ENCODE results near the gene DAG1. TPM values are rescaled to one million over a fixed set of nuclear protein-coding genes. Genes with fewer than 3 reads are reported as not detected.

The DAG1 gene
- total RNA-seq, 1 experiment from 2014 or later, result 93.0 TPM

DNA sequence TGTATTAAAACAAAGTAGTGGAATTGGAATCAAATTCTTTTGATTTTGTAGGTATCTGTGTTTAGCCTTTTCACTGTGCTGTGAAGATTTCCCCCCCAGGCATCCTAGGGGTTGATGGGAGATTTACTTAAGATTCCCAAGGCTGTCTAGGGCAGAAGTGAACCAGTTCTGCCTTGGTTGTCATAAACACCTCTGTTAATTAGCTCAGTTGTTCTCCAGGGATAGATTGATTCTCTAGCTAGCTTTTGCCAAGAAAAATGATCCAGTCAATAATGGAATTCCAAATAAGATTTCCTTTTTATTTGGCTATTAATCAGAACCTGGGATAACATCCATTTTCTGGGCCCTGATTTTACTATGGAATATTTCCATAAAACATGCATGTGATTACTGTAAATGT lies 12.7 kb downstream of the DAG1 start:
- Histone ChIP-seq H3K14ac (ENCODE audit: insufficient read depth, low read length) (no peak overlapping the region), H4K8ac (replicated peaks; ENCODE audit: insufficient read length, low read depth, low read length) (no peak overlapping the region), H3T11ph (ENCODE audit: low read length) (no peak overlapping the region), H3K79me2 (ENCODE audit: insufficient read depth, low read length) (peaks cover 9% of the 10 kb centered on the region; the same call in 1 of the 2 replicates), H2BK20ac (ENCODE audit: low read depth, low read length, poor library complexity, severe bottlenecking) (no peak overlapping the region), H2AK5ac (ENCODE audit: insufficient read length, low read length) (no peak overlapping the region), H2BK120ac (ENCODE audit: low read depth, low read length, poor library complexity, severe bottlenecking) (no peak overlapping the region), H2BK12ac (ENCODE audit: insufficient read length, low read depth, low read length) (no peak overlapping the region), H3K56ac (ENCODE audit: insufficient read length, low read depth, low read length) (no peak overlapping the region), H3K23ac (ENCODE audit: insufficient read length, low read depth, low read length) (no peak overlapping the region), H4K20me1 (ENCODE audit: control insufficient read depth, insufficient read depth, insufficient read length) (peaks cover 4% of the 10 kb centered on the region), H4K91ac (ENCODE audit: insufficient read length, low read depth, low read length) (no peak overlapping the region), H4K5ac (ENCODE audit: insufficient read length, low read depth, low read length) (no peak overlapping the region), H3K4me2 (ENCODE audit: insufficient read depth, insufficient read length, low read length) (no peak overlapping the region), H3K79me1 (ENCODE audit: insufficient read depth, low read depth, low read length, poor library complexity, severe bottlenecking) (peaks cover 2% of the 10 kb centered on the region), H3K9ac (ENCODE audit: extremely low read depth, insufficient read length, low read length) (no peak overlapping the region), H3K4ac (ENCODE audit: low read depth, low read length) (no peak overlapping the region), H3K18ac (ENCODE audit: insufficient read length, low read depth, low read length) (no peak overlapping the region), H2BK5ac (ENCODE audit: insufficient read length, low read length) (no peak overlapping the region), H3K23me2 (ENCODE audit: insufficient read length, low read depth, low read length, poor library complexity, severe bottlenecking) (peaks cover 2% of the 10 kb centered on the region), H3K9me3 (ENCODE audit: control insufficient read depth, low read depth, low read length) (no peaks in the 10 kb centered on the region), H3K4me1 (ENCODE audit: insufficient read depth, low read length) (no peaks in the 10 kb centered on the region), H2BK15ac (ENCODE audit: low read depth, low read length) (no peak overlapping the region), H3K27ac (ENCODE audit: insufficient read length, low read depth, low read length) (no peak overlapping the region), H2AFZ (ENCODE audit: low read length) (no peak overlapping the region), H3K27me3 (ENCODE audit: insufficient read depth, low read length) (no peaks in the 10 kb centered on the region)
- no peak overlapping the region; a peak in 1 of 7 replicates for H3K27ac Mint-ChIP-seq
- TF ChIP-seq, protein P1, sequence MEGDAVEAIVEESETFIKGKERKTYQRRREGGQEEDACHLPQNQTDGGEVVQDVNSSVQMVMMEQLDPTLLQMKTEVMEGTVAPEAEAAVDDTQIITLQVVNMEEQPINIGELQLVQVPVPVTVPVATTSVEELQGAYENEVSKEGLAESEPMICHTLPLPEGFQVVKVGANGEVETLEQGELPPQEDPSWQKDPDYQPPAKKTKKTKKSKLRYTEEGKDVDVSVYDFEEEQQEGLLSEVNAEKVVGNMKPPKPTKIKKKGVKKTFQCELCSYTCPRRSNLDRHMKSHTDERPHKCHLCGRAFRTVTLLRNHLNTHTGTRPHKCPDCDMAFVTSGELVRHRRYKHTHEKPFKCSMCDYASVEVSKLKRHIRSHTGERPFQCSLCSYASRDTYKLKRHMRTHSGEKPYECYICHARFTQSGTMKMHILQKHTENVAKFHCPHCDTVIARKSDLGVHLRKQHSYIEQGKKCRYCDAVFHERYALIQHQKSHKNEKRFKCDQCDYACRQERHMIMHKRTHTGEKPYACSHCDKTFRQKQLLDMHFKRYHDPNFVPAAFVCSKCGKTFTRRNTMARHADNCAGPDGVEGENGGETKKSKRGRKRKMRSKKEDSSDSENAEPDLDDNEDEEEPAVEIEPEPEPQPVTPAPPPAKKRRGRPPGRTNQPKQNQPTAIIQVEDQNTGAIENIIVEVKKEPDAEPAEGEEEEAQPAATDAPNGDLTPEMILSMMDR (conservative IDR thresholded peaks at IDR 0.05), result no peak
- H3K36me3 Mint-ChIP-seq (ENCODE audit: insufficient read depth in 1 of 3, low read depth in 3 of 3), result peaks cover 4 to 24% (median 18%) of the 10 kb centered on the region in 3 experiments
- H3K27me3 Mint-ChIP-seq (ENCODE audit: low read depth), result no peaks in the 10 kb centered on the region
- no peaks in the 10 kb centered on the region for H3K9me3 Mint-ChIP-seq
- no peak overlapping the region for H3K4me3 Mint-ChIP-seq
- H3K4me1 Mint-ChIP-seq, result peaks cover 10 to 16% of the 10 kb centered on the region in 2 experiments
- no peak for DNase-seq

Data from H9 (cell line).